OCI-LY7 (cell line): ENCODE results near the gene SEMA3E.

Experiments used
- CTCF ChIP-seq: fragments of 200-600 bp; sonication (generic); conservative IDR thresholded peaks from 2 replicates; pipeline ENCODE4 v1.5.1; 2014; ENCODE audit warnings: mild to moderate bottlenecking, antibody characterized with exemption, low read length, moderate library complexity, mixed read lengths
- EZH2phosphoT487 ChIP-seq: fragments of 200-600 bp; sonication (generic); IDR thresholded peaks from 2 replicates; pipeline ENCODE4 v1.6.1; 2018; ENCODE audit warnings: low read depth, borderline replicate concordance, mild to moderate bottlenecking, mixed run types, antibody characterized with exemption, low read length, moderate library complexity, mixed read lengths

GRCh38 chr7:83469076-83469475 lies 179.9 kb downstream of the SEMA3E start:
- TF ChIP-seq CTCF = no peak
- no peak for TF ChIP-seq EZH2phosphoT487
